Measurements from ENCODE around the gene SPATA33.
"Not testable (repeated sequence)": the region's sequence is repeated elsewhere in the genome, so short reads cannot be mapped to it uniquely, and the experiment has no call there.

SPATA33 gene

DNA sequence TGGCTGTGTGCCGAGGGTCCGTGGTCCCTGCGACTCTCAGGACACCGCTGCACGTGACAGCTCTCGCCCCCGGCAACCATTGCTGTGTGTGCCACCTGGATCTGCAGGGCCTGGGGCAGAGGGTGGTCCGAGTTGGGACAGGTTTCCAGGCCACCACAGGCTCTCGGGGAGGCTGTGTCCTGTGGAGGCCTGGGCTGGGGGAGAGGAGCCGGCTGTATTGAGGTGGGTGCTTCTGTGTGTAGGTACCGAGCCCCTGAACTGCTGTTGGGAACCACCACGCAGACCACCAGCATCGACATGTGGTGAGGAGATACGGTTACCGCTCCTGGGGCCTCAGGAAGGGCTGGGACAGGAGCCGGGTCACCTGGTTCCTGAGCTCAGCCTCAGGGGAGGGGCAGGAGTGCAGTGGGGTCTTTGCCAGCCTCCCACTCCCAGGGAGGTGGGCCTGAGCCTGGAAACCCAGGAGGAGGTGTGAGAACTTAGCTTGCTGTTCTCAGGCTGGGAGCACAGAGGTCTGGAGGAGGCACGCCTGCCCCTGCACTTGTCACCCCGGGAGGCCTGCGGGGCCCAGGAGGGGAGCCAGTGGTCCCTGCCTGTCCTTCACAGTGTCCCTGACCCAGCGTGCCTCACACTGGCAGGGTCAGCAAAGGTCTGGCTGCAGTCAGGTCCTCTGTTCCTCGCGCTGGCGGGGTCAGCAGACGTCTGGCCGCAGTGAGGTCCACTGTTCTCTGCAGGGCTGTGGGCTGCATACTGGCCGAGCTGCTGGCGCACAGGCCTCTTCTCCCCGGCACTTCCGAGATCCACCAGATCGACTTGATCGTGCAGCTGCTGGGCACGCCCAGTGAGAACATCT is 36.5 kb downstream of the SPATA33 start:
- no peak for DNase-seq (ENCODE audit: low read depth in 2 of 2)

DNA sequence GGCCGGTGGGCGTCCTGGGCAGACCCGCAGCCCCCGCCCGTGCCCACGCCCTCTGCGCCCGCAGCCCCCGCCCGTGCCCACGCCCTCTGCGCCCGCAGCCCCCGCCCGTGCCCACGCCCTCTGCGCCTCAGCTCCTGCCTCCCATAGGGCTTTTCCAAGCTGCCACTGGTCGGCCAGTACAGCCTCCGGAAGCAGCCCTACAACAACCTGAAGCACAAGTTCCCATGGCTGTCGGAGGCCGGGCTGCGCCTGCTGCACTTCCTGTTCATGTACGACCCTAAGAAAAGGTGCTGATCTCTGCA is 37.1 kb downstream of the SPATA33 start:
- not testable (repeated sequence) for DNase-seq (ENCODE audit: low read depth in 2 of 2)

DNA sequence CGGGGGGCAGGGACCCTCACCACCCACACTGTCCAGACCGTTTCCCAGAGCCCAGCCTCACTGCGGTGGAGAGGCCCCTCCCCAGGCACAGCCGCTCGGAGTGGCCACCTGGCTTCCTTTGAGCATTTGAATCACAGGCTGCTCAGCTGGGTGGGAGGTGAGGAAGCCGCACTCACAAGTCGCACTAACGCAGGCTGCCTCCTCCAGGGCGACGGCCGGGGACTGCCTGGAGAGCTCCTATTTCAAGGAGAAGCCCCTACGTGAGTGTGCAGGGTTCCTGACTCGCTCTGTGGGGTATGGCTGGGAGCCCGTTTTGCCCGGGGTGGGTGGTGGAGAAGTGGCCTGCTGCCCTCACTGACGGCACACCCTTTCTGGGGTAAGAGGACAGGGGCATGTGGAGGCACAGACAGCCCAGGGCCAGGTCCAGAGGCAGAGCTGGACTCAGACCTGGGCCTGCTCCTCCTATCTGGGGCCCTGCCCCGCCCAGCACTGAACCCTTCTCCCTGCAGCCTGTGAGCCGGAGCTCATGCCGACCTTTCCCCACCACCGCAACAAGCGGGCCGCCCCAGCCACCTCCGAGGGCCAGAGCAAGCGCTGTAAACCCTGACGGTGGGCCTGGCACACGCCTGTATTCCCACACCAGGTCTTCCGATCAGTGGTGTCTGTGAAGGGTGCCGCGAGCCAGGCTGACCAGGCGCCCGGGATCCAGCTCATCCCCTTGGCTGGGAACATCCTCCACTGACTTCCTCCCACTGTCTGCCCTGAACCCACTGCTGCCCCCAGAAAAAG is 37.6 kb downstream of the SPATA33 start:
- no peak for DNase-seq (ENCODE audit: low read depth in 2 of 2)

DNA sequence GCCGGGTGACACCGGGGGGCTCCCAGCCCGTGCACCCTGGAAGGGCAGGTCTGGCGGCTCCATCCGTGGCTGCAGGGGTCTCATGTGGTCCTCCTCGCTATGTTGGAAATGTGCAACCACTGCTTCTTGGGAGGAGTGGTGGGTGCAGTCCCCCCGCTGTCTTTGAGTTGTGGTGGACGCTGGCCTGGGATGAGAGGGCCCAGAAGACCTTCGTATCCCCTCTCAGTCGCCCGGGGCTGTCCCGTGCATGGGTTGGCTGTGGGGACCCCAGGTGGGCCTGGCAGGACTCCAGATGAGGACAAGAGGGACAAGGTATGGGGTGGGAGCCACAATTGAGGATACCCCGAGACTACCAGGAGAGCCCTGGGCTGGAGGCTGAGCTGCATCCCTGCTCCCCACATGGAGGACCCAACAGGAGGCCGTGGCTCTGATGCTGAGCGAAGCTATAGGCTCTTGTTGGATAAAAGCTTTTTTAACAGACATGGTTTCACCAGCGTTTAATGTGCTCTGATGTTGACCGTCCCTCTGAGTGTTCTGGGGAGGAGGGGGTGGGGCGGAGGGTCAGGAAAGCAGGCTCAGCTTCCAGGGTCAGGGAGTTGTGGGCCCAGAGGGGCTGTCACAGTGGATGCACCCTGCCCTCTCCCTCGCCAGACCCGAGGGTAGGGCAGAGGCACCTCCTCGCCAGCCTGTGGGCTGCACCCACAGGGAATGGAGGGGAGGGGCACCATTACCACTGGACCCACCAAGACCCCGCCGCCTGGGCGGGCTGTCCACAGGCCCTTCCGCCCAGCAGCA is 38.4 kb downstream of the SPATA33 start:
- no peak for DNase-seq (ENCODE audit: low read depth in 2 of 2)

DNA sequence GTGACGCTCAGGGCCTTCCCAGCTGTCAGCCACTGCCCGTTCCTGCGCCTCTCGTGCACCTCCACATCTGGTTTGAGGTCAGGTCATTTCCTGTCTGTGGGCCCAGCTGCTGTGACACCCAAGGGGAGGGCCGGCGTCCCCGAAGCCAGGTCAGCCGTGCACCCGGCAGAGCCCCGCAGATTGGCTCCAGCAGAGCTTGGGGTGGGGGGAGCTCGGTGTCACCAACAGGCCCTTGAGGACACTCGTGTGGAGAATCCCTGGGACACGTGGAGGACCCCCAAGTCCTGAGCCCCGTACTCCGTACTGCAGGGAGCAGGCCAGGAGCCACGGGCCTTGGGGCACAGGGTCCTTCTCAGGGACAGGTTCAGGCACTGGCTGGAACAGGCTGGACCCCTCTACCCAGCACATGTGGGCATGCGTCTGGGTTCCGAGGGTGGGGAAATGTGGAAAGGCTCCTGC is 39.1 kb downstream of the SPATA33 start:
- no peak for DNase-seq (ENCODE audit: low read depth in 2 of 2)

DNA sequence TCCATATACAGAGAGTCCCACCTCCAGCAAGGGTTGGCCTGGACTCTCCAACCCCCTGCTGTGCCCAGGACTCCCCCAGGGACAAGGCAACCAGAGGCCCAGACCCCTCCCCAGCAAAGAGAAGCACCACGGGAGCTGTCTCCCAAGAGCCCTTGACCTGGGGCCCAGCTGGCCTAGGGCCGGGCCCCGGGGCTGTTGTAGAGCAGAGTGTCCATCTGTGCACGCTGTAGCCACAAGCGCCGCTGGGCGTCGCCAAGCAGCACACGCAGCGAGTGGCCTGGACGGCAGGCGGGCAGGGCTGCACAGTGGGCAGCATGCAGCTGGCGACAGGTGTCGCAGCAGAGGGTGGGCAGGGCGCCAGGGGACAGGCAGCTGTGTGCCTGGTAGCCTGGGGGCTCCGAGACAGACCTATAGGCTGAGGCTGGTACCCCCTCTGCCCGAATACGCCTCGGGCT is 39.6 kb downstream of the SPATA33 start:
- no peak for DNase-seq (ENCODE audit: low read depth in 2 of 2)

DNA sequence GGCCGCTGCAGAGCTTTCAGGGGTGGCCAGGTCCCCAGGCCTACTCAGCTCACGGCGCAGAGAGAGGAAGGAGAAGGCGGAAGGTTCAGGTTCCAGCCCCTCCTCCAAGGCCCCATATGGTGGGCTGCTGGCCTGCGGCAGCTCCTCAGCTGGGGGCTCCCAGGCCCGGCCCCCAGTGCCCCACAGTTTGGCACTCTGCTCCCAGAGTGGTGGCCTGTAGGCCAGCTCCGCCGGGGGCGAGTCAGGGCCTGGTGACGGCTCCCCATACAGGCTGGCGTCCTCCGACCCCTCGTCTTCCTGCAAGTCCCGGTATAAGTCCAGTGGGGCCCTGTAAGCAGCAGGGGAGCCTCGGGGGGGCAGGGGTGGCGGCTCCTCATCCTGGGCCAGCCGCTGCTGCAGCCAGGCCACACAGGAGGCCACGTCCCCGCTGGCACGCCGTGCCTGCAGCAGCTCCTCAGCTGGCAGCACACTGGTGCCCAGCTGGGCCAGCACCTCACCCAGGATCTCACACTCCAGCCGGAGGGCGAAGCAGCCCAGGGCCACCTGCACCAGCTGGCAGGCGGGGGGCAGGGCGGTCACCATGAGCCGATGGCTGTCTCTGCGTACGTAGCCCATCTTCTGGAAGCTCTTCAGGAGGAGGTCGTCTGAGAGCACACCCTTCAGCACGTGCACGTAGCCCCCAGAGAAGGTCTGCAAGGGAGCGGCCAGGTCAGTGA is 40.1 kb downstream of the SPATA33 start:
- DNase-seq (ENCODE audit: low read depth in 2 of 2), result no peak

DNA sequence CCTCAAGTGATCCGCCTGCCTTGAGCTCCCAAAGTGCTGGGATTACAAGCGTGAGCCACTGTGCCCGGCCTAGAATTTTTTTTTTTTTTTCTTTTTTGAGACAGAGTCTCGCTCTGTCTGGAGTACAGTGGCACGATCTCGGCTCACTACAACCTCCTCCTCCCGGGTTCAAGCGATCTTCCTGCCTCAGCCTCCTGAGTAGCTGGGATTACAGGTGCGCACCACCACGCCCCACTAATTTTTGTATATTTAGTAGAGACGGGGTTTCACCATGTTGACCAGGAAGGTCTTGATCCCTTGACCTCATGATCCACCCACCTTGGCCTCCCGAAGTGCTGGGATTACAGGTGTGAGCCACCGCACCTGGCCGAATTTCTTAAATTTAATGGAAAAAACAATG is 41.1 kb downstream of the SPATA33 start:
- DNase-seq (ENCODE audit: low read depth in 2 of 2), result not testable (repeated sequence)

DNA sequence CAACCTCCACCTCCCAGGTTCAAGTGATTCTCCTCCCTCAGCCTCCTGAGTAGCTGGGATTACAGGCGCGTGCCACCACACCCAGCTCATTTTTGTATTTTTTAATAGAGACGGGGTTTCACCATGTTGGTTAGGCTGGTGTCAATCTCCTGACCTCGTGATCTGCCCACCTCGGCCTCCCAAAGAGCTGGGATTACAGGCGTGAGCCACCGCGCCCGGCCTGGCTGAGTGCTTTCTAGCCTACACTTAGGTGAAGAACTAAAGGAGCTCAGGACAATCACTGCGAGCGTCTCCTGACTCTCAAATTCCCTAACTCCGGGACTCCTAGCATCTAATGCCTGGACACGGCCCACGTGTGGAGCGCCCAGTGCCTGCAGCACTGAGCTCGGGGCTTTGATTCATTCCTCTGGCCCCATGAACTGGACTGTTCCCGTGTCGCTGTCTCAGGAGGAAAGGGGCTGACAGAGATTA is 42.0 kb downstream of the SPATA33 start:
- DNase-seq (ENCODE audit: low read depth in 2 of 2), result not testable (repeated sequence)

DNA sequence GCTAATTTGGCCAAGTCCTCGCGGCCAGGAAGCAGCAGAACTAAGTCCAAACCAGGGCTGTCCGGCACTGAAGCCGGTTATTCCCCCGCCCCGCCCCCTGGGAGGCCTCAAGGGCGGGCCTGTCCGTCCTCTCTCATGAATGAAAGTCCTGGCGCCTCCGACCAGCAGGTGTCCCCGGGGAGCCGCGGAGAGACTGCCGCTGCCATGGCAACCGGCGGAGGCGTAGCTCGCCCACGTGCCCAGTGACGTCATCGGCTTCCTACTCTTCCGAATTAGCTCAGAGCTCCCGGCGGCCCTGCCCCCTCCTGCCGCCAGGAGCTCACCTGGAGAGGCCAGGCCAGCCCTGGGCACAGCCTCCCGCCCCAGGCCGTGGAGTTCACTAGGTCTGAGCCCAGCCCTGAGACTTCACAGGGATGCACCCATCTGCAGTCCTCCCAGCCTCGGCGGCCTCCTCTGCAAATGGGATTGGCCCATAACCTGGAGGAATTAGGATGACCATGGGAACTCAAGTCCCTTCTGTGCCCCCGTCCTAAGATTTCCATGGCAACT is 42.5 kb downstream of the SPATA33 start:
- peak; percentile 88 to 89 for DNase-seq (ENCODE audit: low read depth in 2 of 2)

DNA sequence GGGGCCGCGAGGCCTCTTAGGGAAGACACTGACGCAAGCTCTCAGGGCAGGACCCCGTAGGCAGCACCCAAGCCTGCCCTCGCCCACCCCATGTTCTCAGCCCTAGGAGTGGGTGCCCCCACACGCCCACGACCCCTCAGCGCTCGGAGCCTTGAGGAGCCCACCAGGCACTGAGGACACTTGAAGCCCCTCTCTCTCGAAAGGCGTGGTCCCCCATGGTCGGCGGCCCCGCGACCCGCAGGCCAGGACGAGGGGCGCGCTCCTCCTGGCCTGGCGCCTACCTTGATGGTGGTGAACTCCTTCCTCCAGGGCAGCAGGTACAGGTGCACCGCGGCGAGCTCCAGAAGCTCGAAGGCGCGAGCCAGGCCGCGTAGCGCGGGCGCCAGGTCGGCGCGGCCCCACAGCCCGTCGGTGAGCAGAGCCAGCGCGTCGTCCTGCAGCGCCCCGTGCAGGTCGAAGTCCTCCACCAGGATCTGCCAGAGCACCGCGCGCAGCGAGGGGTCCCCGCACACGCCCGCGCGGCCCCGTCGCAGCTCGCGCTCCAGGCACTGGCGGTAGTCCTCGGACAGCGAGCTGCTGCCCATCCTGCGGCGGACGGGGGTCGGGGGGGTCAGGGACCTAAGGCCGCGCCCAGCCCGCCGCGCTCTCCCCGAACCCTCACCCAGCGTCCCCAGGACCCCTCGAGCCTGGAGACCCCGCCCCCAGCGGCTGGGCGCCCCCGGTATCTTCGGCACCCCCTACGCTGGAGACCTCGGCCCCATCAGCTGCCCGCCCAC is 43.2 kb downstream of the SPATA33 start:
- no peak for DNase-seq (ENCODE audit: low read depth in 2 of 2)

DNA sequence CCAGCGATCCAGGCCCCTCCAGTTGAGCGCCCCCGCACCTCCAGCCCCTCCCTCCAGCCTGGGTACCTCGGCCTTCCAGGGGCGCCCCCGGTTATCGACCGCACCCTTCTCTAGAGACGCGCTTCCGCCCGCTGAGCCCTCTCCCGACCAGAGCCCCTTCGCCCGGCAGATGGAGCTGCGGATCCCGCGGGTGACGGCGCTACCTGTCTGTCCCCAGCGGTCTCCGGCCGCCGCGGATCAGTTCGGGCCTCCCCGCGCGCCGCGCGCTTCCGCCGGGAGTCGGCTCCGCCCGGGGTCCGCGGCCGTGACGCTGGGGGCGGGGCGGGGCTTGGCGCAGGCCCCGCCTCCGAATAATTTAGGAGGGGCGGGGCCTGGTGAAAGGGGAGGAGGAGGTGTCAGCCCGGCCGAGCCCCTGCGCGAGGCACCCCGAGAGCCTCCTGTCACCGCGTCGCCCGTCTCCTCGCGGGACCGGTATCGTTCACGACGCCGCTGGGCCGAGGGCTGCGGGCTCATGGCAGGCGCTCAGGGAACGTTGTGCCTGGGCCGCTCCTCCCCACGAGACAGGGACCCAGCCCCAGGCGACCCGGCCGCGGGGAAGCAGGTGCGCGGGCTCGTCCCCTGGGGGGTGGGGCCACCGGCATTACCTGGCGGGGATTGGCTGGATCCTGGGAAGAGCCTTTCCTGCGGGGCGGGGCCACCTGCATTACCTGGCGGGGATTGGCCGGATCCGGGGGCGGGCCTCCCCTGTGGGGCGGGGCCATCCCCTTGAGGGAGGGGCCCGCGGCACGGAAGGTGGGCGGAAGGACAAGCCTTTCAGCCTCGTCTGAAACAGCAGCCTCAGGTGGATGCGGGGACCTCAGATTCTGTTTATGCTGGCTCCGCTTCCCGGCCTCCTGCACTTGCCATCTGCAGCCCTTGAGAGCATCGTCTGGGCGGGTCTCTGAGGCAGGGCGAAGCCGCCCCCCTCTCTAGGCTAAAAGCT is 44.1 kb downstream of the SPATA33 start, which contains the start of gene SPATA2L:
Gene SPATA2L (minus strand): TSS at position 281 of the 982 bp plus-strand sequence. CDS start 473 bp downstream, outside the sequence.
- DNase-seq (ENCODE audit: low read depth in 2 of 2), result peak; percentile 45 to 47

DNA sequence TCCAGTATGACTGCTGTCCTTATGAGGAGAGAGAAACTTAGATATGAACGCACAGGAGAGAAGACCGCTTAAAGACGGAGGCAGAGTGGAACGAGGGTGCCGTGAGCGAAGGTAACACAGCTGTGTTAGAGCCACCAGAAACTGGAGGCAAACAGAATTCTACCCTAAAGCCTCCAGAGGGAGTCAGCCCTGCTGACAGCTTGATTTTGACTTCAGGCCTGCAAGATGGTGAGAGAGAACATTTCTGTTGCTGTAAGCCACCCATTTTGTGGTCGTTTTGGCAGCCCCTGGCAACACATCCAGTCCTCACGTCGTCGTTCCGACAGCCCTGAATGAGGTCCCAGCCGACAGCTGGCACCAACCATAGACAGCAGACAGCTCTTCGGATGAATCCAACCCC is 46.6 kb downstream of the SPATA33 start:
- no peak for DNase-seq (ENCODE audit: low read depth in 2 of 2)

DNA sequence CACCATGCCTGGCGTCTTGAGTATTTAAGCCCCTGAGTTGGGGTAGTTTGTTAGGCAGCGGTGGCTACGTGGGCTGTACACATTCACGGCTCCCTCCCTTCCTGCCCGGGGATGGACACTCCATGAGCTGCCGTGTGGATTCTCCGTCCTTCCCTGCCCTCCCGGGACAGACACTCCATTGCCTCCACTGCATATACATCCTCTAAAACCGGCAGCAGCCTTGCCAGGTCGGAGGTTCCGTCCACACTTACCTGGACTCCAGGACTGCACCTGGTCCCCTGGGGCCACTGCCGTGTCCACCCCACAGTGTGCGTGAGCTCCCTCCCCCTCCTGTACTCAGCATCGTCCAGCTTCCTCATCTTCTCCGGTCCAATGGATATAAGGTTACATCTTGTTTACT is 47.4 kb downstream of the SPATA33 start:
- no peak for DNase-seq (ENCODE audit: low read depth in 2 of 2)

DNA sequence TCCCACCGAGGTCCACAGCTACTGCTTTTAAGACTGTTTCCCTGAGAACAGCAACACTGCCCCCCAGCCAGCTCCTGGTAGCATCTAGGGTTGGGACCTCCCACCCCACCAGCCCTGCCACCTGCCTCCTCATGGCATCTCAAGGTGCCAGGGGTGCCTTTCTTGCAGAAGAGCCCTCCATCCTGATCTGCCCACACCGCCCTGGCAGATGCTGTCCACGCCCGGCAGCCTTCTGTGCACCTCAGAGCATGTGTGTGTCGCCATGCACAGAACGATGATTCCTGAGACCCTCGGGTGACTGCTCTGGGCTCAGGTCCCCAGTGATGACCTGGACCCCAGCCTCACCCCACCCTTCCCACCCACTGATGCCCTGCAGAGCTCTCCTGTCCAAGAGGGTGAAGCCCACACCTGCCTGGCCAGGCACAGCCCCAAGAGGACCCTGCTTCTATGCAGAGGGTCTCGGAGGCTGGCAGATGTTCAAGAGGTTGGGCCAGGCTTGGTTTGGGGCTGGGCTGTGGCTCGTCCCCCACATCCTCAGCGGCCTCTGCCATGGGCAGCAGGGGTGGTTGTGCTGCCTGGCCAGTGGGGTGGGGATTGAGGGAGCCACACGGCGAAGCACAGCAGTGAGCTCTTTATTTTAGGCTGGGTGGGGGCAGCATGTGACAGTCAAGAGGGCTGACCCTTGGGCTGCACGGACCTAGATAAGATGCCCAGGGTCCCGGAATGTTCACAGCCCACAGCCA is 49.1 kb downstream of the SPATA33 start:
- no peak for DNase-seq (ENCODE audit: low read depth in 2 of 2)

DNA sequence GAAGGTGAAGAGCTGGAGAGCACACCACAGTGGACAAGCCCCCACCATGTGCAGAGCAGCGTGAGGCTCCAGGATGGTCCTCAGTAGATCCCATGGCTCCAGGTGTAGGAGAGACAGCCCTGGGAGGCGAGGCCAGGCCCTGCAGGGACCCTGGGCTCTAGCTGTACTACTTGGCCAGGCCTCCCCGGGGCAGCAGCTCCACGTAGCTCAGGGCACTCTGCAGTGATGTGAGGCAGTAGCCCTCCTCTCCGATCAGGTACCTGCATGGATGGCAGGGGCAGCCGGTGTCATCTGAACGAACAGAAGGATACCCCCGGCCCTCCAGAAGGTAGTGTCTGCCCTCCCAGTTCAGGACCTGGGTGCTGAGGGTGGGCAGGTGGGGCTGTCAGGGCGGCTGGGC is 50.1 kb downstream of the SPATA33 start:
- DNase-seq (ENCODE audit: low read depth in 2 of 2), result no peak

DNA sequence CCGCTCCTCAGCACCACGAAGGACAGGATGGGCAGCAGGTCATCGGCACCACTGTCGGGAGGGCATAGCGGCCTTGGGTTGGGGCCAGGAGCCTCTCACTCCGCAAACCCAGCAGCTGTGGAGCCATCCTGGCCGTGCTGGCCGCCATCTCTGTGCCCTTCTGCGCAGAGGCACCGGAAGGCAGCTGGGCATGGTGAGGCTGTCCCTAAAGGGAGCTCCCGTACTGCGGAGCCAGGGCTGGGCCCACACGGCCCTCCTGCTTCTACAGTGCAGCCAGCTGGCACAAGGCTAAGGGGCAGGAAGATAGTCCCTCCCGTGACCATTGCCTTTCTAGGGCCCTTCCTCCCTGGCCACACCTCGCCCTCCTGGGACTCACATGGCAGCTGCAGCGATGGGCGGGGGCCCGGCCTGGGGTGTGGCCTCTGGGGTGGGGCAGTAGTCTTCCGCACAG is 50.9 kb downstream of the SPATA33 start:
- DNase-seq (ENCODE audit: low read depth in 2 of 2), result no peak

DNA sequence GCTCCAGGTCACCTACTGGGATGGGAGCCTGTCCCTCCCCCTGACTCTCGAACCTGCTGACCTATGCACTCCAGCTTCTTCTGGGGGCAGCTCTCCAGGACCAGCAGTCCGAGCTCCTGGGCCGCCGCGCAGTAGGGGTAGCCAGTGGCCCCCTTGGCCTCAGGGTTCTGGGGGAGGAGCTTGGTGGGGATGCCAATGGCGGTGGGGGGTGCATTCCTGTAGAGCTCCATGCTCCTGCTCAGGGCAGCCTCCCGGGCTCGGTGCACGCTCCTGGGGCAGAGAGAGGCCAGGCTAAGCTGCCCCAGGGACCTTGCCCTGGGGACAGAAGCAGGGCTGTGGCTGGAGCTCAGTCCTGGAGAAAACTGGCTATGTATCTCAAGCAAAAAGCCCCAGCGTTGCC is 51.5 kb downstream of the SPATA33 start:
- no peak for DNase-seq (ENCODE audit: low read depth in 2 of 2)
